AG10803 (cell line): ENCODE results near the gene PPARG.

Experiments used
- DNase-seq: peaks from one replicate; pipeline ENCODE4 v3.0.0; 2010; ENCODE audit warnings: low read depth
- H3K4me3 ChIP-seq: 2 replicates; pipeline ENCODE4 v1.5.1; 2011; ENCODE audit warnings: mild to moderate bottlenecking, low read length, control low read depth
- CTCF ChIP-seq: conservative IDR thresholded peaks from 2 replicates; pipeline ENCODE4 v1.5.1; 2011; ENCODE audit warnings: mild to moderate bottlenecking, low read length, control low read depth, inconsistent platforms

Gene PPARG

GRCh38 chr3:12335421-12335820, 46.6 kb downstream of the PPARG start:
- no peak for TF ChIP-seq CTCF
- no peak overlapping the region for H3K4me3 ChIP-seq
- DNase-seq: no peak

GRCh38 chr3:12336099-12336498, 47.2 kb downstream of the PPARG start:
- DNase-seq: no peak
- no peak for TF ChIP-seq CTCF
- no peak overlapping the region for H3K4me3 ChIP-seq

- DNase-seq: no peak
- no peak overlapping the region for H3K4me3 ChIP-seq
- TF ChIP-seq CTCF: no peak
Observed at GRCh38 chr3:12338595-12339546, 50.0 kb downstream of the PPARG start.

- TF ChIP-seq CTCF: no peak
- no peak overlapping the region for H3K4me3 ChIP-seq
Observed at GRCh38 chr3:12339701-12340480, 51.0 kb downstream of the PPARG start.

GRCh38 chr3:12340506-12340905, 51.6 kb downstream of the PPARG start:
- TF ChIP-seq CTCF: no peak
- H3K4me3 ChIP-seq: no peak overlapping the region
- no peak for DNase-seq

More at GRCh38 chr3:12339701-12340480, 51.0 kb downstream of the PPARG start:
- no peak for DNase-seq

- no peak for DNase-seq
- no peak overlapping the region for H3K4me3 ChIP-seq
- TF ChIP-seq CTCF: no peak
Observed at GRCh38 chr3:12342151-12342550, 53.3 kb downstream of the PPARG start.

GRCh38 chr3:12343047-12343501, 54.2 kb downstream of the PPARG start:
- no peak for DNase-seq
- no peak for TF ChIP-seq CTCF
- no peak overlapping the region for H3K4me3 ChIP-seq
